GM23338 (cell line): ENCODE data around the gene EDNRB. TPM values are rescaled to one million over a fixed set of nuclear protein-coding genes. Genes with fewer than 3 reads are reported as not detected.

Experiments used
- ATAC-seq: fragments of 200-7000 bp; cut with Tn5 transposase; 3 replicates; pipeline ENCODE4 v1.9.1; 2020
- DNase-seq: peaks from one replicate; pipeline ENCODE4 v3.0.0-alpha.2; 2015; ENCODE audit warnings: low spot score
- H2AFZ ChIP-seq: fragments of 200-600 bp; sonication (generic); 2 replicates; pipeline ENCODE4 v1.8.0; 2016; ENCODE audit warnings: antibody characterized with exemption, mild to moderate bottlenecking, moderate library complexity
- H3F3A ChIP-seq: fragments of 200-600 bp; sonication (generic); replicated peaks from 2 replicates; pipeline ENCODE4 v1.8.0; 2017; ENCODE audit warnings: antibody characterized with exemption, mixed run types, low read depth
- H3K27ac ChIP-seq: fragments of 200-600 bp; sonication (generic); 2 replicates; pipeline ENCODE4 v1.6.1; 2016; ENCODE audit warnings: low read depth
- H3K27me3 ChIP-seq: fragments of 200-600 bp; sonication (generic); 2 replicates; pipeline ENCODE4 v1.8.0; 2016; ENCODE audit warnings: mild to moderate bottlenecking, mixed run types, moderate library complexity; ENCODE audit not compliant: insufficient read depth
- H3K36me3 ChIP-seq: fragments of 200-600 bp; sonication (generic); 2 replicates; pipeline ENCODE4 v1.8.0; 2016; ENCODE audit warnings: mild to moderate bottlenecking; ENCODE audit not compliant: insufficient read depth
- H3K4me1 ChIP-seq: fragments of 200-600 bp; sonication (generic); 2 replicates; pipeline ENCODE4 v1.8.0; 2016; ENCODE audit warnings: mild to moderate bottlenecking, moderate library complexity; ENCODE audit not compliant: insufficient read depth
- H3K4me2 ChIP-seq: fragments of 200-600 bp; sonication (generic); 2 replicates; pipeline ENCODE4 v1.7.1; 2017; ENCODE audit warnings: mixed run types
- H3K4me3 ChIP-seq: fragments of 200-600 bp; sonication (generic); 2 replicates; pipeline ENCODE4 v1.6.1; 2016; ENCODE audit warnings: mixed run types
- H3K79me2 ChIP-seq: fragments of 200-600 bp; sonication (generic); replicated peaks from 2 replicates; pipeline ENCODE4 v1.8.0; 2017; ENCODE audit warnings: mild to moderate bottlenecking; ENCODE audit not compliant: insufficient read depth
- H3K9me2 ChIP-seq: fragments of 200-600 bp; sonication (generic); 2 replicates; pipeline ENCODE4 v1.8.0; 2017; ENCODE audit not compliant: insufficient read depth
- H4K20me1 ChIP-seq: fragments of 200-600 bp; sonication (generic); replicated peaks from 2 replicates; pipeline ENCODE4 v1.8.0; 2017; ENCODE audit warnings: mild to moderate bottlenecking; ENCODE audit not compliant: insufficient read depth
- H3K27ac Mint-ChIP-seq: 2 replicates; pipeline ENCODE4 v1.8.0; 2020; ENCODE audit warnings: inconsistent platforms, mild to moderate bottlenecking, moderate library complexity, mixed read lengths
- H3K27me3 Mint-ChIP-seq: 3 replicates; pipeline ENCODE4 v1.8.0; 2022; ENCODE audit warnings: low read depth, mild to moderate bottlenecking, moderate library complexity, mixed read lengths, inconsistent platforms; ENCODE audit not compliant: insufficient read depth, poor library complexity
- H3K36me3 Mint-ChIP-seq: 3 replicates; pipeline ENCODE4 v1.8.0; 2021; ENCODE audit warnings: low read depth, mild to moderate bottlenecking, inconsistent platforms, moderate library complexity, mixed read lengths
- H3K4me1 Mint-ChIP-seq: 3 replicates; pipeline ENCODE4 v1.8.0; 2020; ENCODE audit warnings: mild to moderate bottlenecking, inconsistent platforms, mixed read lengths
- H3K4me3 Mint-ChIP-seq: 3 replicates; pipeline ENCODE4 v1.8.0; 2021; ENCODE audit warnings: moderate library complexity, mild to moderate bottlenecking, inconsistent platforms, mixed read lengths
- H3K9me3 Mint-ChIP-seq: 3 replicates; pipeline ENCODE4 v1.8.0; 2020; ENCODE audit warnings: moderate library complexity, mild to moderate bottlenecking, inconsistent platforms, mixed read lengths
- CREB1 ChIP-seq: fragments of 250-450 bp; sonication (Bioruptor Pico); IDR thresholded peaks from 2 replicates; pipeline ENCODE4 v1.5.0; 2020; ENCODE audit warnings: low read depth, mild to moderate bottlenecking, moderate library complexity
- EZH2 ChIP-seq: fragments of 200-600 bp; sonication (generic); IDR thresholded peaks from one replicate; pipeline ENCODE4 v1.8.0; 2017; ENCODE audit warnings: antibody characterized with exemption, mild to moderate bottlenecking, low read depth; ENCODE audit not compliant: unreplicated experiment
- EZH2phosphoT487 ChIP-seq: fragments of 200-600 bp; sonication (generic); IDR thresholded peaks from one replicate; pipeline ENCODE4 v1.8.1; 2018; ENCODE audit warnings: antibody characterized with exemption; ENCODE audit not compliant: unreplicated experiment
- JUNB ChIP-seq: IDR thresholded peaks from one replicate; pipeline ENCODE4 v1.6.1; 2016; ENCODE audit warnings: antibody characterized with exemption; ENCODE audit not compliant: unreplicated experiment
- NANOG ChIP-seq: IDR thresholded peaks from 2 replicates; pipeline ENCODE4 v1.6.1; 2016; ENCODE audit warnings: antibody characterized with exemption, borderline replicate concordance
- POLR2AphosphoS5 ChIP-seq: IDR thresholded peaks from 2 replicates; pipeline ENCODE4 v1.6.1; 2016; ENCODE audit warnings: antibody characterized with exemption, low read depth
- ZNF114 ChIP-seq: fragments of 250-450 bp; sonication (Bioruptor Pico); IDR thresholded peaks from 2 replicates; pipeline ENCODE4 v1.5.0; 2020; ENCODE audit warnings: mild to moderate bottlenecking, moderate library complexity
- ZNF331 ChIP-seq: fragments of 250-450 bp; sonication (Bioruptor Pico); IDR thresholded peaks from 2 replicates; pipeline ENCODE4 v1.5.0; 2020; ENCODE audit warnings: low read depth, mild to moderate bottlenecking, moderate library complexity
- polyA plus RNA-seq: library from polyadenylated mRNA; unstranded; fragments of >200 nt; fragmentation: Nextera tagmentation; extraction: Ambion mirVana; gene quantifications from 2 replicates; pipeline ENCODE4 v1.2.1, GENCODE V29; 2016
- total RNA-seq: library from RNA; depleted of rRNA; stranded (reverse); fragments of >200 nt; shearing (Covaris generic); gene quantifications from 2 replicates; pipeline ENCODE4 v1.2.3, GENCODE V29; 2014
- TF ChIP-seq, protein P1 (sequence below): IDR thresholded peaks from one replicate; pipeline ENCODE4 v1.6.1; 2018; ENCODE audit warnings: antibody characterized with exemption; ENCODE audit not compliant: unreplicated experiment
- TF ChIP-seq, protein P2 (sequence below): IDR thresholded peaks from 2 replicates; pipeline ENCODE4 v1.6.1; 2016; ENCODE audit warnings: antibody characterized with exemption
- TF ChIP-seq, protein P3 (sequence below), 2 experiments: fragments of 200-600 bp in 1 of 2; sonication (generic) in 1 of 2; conservative IDR thresholded peaks; 2 replicates each; pipeline versions ENCODE4 v1.5.1 to v1.6.1; 2016 to 2017; ENCODE audit warnings: antibody characterized with exemption in 2 of 2, low read depth in 2 of 2, mild to moderate bottlenecking in 2 of 2, moderate library complexity in 1 of 2

Gene EDNRB
- total and polyA plus RNA-seq, 2 experiments from 2014 or later = 27.9 to 28.9 TPM

DNA sequence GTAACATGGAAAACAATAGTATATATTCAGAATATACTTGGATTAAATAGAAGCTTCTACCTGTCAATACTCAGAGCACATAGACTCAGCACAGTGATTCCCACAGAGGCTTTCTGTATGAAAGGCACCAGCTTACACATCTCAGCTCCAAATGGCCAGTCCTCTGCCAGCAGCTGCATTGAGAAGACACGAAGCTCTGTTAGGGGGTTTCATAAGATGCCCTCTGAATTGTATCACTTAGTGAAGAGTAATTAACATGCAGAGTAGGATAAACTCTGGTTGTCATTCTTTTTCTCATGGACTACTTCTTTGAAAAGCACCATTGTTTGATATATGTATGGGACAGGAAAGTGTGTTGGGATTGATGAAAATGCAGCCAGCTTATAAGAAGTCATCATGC lies 15.2 kb downstream of the EDNRB start:
- peaks cover 2% of the 10 kb centered on the region; the same call in 2 of the 3 replicates for H3K4me1 Mint-ChIP-seq
- no peak overlapping the region for H3K27ac Mint-ChIP-seq
- H3K9me2 ChIP-seq = peaks cover 4% of the 10 kb centered on the region; the same call in 1 of the 2 replicates
- no peaks in the 10 kb centered on the region for H3F3A ChIP-seq
- no peak overlapping the region for H3K4me2 ChIP-seq
- peaks cover 4% of the 10 kb centered on the region for H3K27me3 Mint-ChIP-seq
- H4K20me1 ChIP-seq = no peaks in the 10 kb centered on the region
- H3K36me3 Mint-ChIP-seq = peaks cover 63% of the 10 kb centered on the region
- peaks cover 4% of the 10 kb centered on the region; the same call in 1 of the 2 replicates for H3K36me3 ChIP-seq
- TF ChIP-seq ZNF331 (CRISPR knock-in tag) (no peak), JUNB (no peak), EZH2 (no peak), CREB1 (CRISPR knock-in tag) (no peak), ZNF114 (CRISPR knock-in tag) (no peak), POLR2AphosphoS5 (no peak), EZH2phosphoT487 (no peak), NANOG (no peak)
- TF ChIP-seq, protein P1, sequence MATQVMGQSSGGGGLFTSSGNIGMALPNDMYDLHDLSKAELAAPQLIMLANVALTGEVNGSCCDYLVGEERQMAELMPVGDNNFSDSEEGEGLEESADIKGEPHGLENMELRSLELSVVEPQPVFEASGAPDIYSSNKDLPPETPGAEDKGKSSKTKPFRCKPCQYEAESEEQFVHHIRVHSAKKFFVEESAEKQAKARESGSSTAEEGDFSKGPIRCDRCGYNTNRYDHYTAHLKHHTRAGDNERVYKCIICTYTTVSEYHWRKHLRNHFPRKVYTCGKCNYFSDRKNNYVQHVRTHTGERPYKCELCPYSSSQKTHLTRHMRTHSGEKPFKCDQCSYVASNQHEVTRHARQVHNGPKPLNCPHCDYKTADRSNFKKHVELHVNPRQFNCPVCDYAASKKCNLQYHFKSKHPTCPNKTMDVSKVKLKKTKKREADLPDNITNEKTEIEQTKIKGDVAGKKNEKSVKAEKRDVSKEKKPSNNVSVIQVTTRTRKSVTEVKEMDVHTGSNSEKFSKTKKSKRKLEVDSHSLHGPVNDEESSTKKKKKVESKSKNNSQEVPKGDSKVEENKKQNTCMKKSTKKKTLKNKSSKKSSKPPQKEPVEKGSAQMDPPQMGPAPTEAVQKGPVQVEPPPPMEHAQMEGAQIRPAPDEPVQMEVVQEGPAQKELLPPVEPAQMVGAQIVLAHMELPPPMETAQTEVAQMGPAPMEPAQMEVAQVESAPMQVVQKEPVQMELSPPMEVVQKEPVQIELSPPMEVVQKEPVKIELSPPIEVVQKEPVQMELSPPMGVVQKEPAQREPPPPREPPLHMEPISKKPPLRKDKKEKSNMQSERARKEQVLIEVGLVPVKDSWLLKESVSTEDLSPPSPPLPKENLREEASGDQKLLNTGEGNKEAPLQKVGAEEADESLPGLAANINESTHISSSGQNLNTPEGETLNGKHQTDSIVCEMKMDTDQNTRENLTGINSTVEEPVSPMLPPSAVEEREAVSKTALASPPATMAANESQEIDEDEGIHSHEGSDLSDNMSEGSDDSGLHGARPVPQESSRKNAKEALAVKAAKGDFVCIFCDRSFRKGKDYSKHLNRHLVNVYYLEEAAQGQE = no peak
- TF ChIP-seq, protein P2, sequence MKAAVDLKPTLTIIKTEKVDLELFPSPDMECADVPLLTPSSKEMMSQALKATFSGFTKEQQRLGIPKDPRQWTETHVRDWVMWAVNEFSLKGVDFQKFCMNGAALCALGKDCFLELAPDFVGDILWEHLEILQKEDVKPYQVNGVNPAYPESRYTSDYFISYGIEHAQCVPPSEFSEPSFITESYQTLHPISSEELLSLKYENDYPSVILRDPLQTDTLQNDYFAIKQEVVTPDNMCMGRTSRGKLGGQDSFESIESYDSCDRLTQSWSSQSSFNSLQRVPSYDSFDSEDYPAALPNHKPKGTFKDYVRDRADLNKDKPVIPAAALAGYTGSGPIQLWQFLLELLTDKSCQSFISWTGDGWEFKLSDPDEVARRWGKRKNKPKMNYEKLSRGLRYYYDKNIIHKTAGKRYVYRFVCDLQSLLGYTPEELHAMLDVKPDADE = no peak
- H3K27ac ChIP-seq = no peak overlapping the region
- H3K4me1 ChIP-seq = no peaks in the 10 kb centered on the region
- H2AFZ ChIP-seq = no peak overlapping the region
- no peak overlapping the region for H3K4me3 Mint-ChIP-seq
- H3K4me3 ChIP-seq = no peak overlapping the region
- peaks cover 18% of the 10 kb centered on the region for H3K9me3 Mint-ChIP-seq
- no peaks in the 10 kb centered on the region; the same call in 1 of the 2 replicates for H3K79me2 ChIP-seq
- no peak for ATAC-seq
- H3K27me3 ChIP-seq = no peaks in the 10 kb centered on the region
- DNase-seq = no peak

DNA sequence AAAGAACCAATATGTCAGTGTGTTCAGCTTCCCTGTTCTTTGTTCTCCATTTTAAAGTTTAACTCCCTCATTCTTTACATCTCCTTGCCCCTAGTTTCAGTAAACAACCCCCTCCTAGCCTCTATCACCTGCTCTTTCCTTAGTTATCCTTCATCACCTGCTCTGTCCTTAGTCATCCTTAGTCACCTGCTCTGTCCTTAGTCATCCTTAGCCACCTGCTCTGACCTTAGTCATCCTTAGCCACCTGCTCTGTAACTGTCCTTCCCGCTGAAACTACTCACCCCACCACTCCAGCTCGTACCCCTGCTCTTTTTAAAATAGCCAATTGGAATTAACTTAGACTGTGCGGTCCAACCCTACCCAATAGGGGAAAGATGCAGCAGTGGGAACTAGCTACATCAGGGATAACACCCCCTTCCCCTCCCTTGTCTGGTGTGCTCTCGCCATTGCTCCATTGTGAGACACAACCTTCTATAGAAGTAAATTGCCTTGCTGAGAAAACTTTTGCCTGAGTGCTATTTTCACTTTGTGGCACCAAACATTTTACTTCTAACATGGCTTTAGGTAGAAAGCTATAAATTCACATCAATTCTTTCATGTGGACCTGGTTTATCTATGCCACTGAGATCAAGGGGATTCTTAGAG lies 16.2 kb downstream of the EDNRB start:
- Histone ChIP-seq H3K4me3 (no peak overlapping the region), H3K9me2 (peaks cover 4% of the 10 kb centered on the region; the same call in 1 of the 2 replicates), H2AFZ (no peak overlapping the region), H3K27me3 (no peaks in the 10 kb centered on the region), H3K4me2 (no peak overlapping the region), H3F3A (no peaks in the 10 kb centered on the region), H3K27ac (no peak overlapping the region), H3K79me2 (no peaks in the 10 kb centered on the region; the same call in 1 of the 2 replicates), H4K20me1 (no peaks in the 10 kb centered on the region), H3K36me3 (peaks cover 4% of the 10 kb centered on the region; the same call in 1 of the 2 replicates), H3K4me1 (no peaks in the 10 kb centered on the region)
- peaks cover 4% of the 10 kb centered on the region for H3K4me1 Mint-ChIP-seq
- H3K4me3 Mint-ChIP-seq = no peak overlapping the region
- H3K9me3 Mint-ChIP-seq = peaks cover 18% of the 10 kb centered on the region
- no peak overlapping the region for H3K27ac Mint-ChIP-seq
- DNase-seq (no peak), ATAC-seq (no peak)
- TF ChIP-seq, protein P1 = no peak
- TF ChIP-seq POLR2AphosphoS5 = no peak
- no peak for TF ChIP-seq JUNB
- no peak for TF ChIP-seq CREB1 (CRISPR knock-in tag)
- TF ChIP-seq, protein P2 = no peak
- TF ChIP-seq ZNF114 (CRISPR knock-in tag) = no peak
- TF ChIP-seq, protein P3, sequence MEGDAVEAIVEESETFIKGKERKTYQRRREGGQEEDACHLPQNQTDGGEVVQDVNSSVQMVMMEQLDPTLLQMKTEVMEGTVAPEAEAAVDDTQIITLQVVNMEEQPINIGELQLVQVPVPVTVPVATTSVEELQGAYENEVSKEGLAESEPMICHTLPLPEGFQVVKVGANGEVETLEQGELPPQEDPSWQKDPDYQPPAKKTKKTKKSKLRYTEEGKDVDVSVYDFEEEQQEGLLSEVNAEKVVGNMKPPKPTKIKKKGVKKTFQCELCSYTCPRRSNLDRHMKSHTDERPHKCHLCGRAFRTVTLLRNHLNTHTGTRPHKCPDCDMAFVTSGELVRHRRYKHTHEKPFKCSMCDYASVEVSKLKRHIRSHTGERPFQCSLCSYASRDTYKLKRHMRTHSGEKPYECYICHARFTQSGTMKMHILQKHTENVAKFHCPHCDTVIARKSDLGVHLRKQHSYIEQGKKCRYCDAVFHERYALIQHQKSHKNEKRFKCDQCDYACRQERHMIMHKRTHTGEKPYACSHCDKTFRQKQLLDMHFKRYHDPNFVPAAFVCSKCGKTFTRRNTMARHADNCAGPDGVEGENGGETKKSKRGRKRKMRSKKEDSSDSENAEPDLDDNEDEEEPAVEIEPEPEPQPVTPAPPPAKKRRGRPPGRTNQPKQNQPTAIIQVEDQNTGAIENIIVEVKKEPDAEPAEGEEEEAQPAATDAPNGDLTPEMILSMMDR (conservative IDR thresholded peaks at IDR 0.05; ENCODE audit: low read depth in 2 of 2) = no peak
- peaks cover 65% of the 10 kb centered on the region for H3K36me3 Mint-ChIP-seq
- peaks cover 4% of the 10 kb centered on the region for H3K27me3 Mint-ChIP-seq
